T-helper 9 cell (primary cell): Measurements from ENCODE around the gene APOF.
"Not testable (repeated sequence)": the region's sequence is repeated elsewhere in the genome, so short reads cannot be mapped to it uniquely, and the experiment has no call there.

ENCODE experiments used
- DNase-seq: peaks from one replicate; pipeline ENCODE4 v3.0.0-alpha.2; 2020

APOF gene

GRCh38 chr12:56330936-56331490 lies 31.6 kb downstream of the APOF start:
- no peak for DNase-seq

GRCh38 chr12:56326533-56326932 lies 36.1 kb downstream of the APOF start:
- no peak for DNase-seq

- no peak for DNase-seq
Observed at GRCh38 chr12:56326126-56326525, 36.5 kb downstream of the APOF start.

GRCh38 chr12:56324206-56324605 lies 38.5 kb downstream of the APOF start:
- no peak for DNase-seq

GRCh38 chr12:56321610-56322009 lies 41.0 kb downstream of the APOF start:
- DNase-seq: not testable (repeated sequence)

- DNase-seq: no peak
Observed at GRCh38 chr12:56321027-56321426, 41.6 kb downstream of the APOF start.

GRCh38 chr12:56317675-56318074 lies 45.0 kb downstream of the APOF start:
- no peak for DNase-seq

- peak; percentile 91 for DNase-seq
Observed at GRCh38 chr12:56315622-56316473, 46.8 kb downstream of the APOF start, which contains the start of gene CNPY2. TSS of gene CNPY2 (minus strand) at chr12:56315988. CDS start at chr12:56315217, 771 bp downstream.

- DNase-seq: no peak
Observed at GRCh38 chr12:56315249-56315621, 47.4 kb downstream of the APOF start.

- no peak for DNase-seq
Observed at GRCh38 chr12:56311003-56311402, 51.7 kb downstream of the APOF start.
